MCF 10A (cell line): ENCODE data around the gene HYCC2. TPM values are rescaled to one million over a fixed set of nuclear protein-coding genes. Genes with fewer than 3 reads are reported as not detected.
"Not testable (repeated sequence)": the region's sequence is repeated elsewhere in the genome, so short reads cannot be mapped to it uniquely, and the experiment has no call there.

Source experiments
- Bru-seq: library from RNA; stranded (reverse); fragments of 400-500 nt; gene quantifications from one replicate; lab custom pipeline; 2021; lab: Mats Ljungman, UMichigan
- BruChase-seq, 2 experiments: library from RNA; stranded (reverse); fragments of 400-500 nt; gene quantifications; one replicate each; lab custom pipeline; 2021; lab: Mats Ljungman, UMichigan
- BruUV-seq: library from RNA; stranded (reverse); fragments of 400-500 nt; replicated peaks from 2 replicates; lab custom pipeline; 2021; lab: Mats Ljungman, UMichigan
- CTCF ChIA-PET: fragments of 300-600 bp; sonication (Branson Sonifier 250); formaldehyde crosslinking; extraction: SDS; loops from one replicate; lab custom pipeline; 2021; ENCODE audit warnings: antibody characterized with exemption, inconsistent platforms; lab: Yijun Ruan, JAX
- POLR2A ChIA-PET: fragments of 300-600, 350-650 bp; sonication (Branson Sonifier 250); formaldehyde crosslinking; extraction: SDS; loops from one replicate; lab custom pipeline; 2020; ENCODE audit warnings: antibody characterized with exemption, inconsistent platforms; lab: Yijun Ruan, JAX
- DNase-seq: peaks from one replicate; pipeline ENCODE4 v3.0.0-alpha.2; 2018; ENCODE audit not compliant: unreplicated experiment
- H3K27ac Mint-ChIP-seq: one replicate; pipeline ENCODE4 v1.8.0; 2022; ENCODE audit warnings: mild to moderate bottlenecking, low read depth, mixed read lengths; ENCODE audit not compliant: unreplicated experiment
- H3K27me3 Mint-ChIP-seq: one replicate; pipeline ENCODE4 v1.8.0; 2022; ENCODE audit warnings: mixed read lengths; ENCODE audit not compliant: insufficient read depth, unreplicated experiment
- H3K36me3 Mint-ChIP-seq: one replicate; pipeline ENCODE4 v1.8.0; 2022; ENCODE audit warnings: mild to moderate bottlenecking, moderate library complexity, mixed read lengths; ENCODE audit not compliant: insufficient read depth, unreplicated experiment
- H3K4me1 Mint-ChIP-seq: one replicate; pipeline ENCODE4 v1.8.0; 2022; ENCODE audit warnings: mixed read lengths; ENCODE audit not compliant: insufficient read depth, unreplicated experiment
- H3K4me3 Mint-ChIP-seq: one replicate; pipeline ENCODE4 v1.8.0; 2022; ENCODE audit warnings: mild to moderate bottlenecking, moderate library complexity, mixed read lengths; ENCODE audit not compliant: unreplicated experiment
- H3K9me3 Mint-ChIP-seq: one replicate; pipeline ENCODE4 v1.8.0; 2022; ENCODE audit warnings: mixed read lengths; ENCODE audit not compliant: unreplicated experiment
- CTCF ChIP-seq: fragments of 200-600 bp; IDR thresholded peaks from one replicate; pipeline ENCODE4 v1.8.0; 2022; ENCODE audit warnings: antibody characterized with exemption, mild to moderate bottlenecking; ENCODE audit not compliant: unreplicated experiment
- intact Hi-C: fragments of 100-400 bp; cut with micrococcal nuclease; formaldehyde crosslinking; loops from 2 replicates; pipeline ENCODE4 v1.14.1; 2022
- long read RNA-seq: library from polyadenylated mRNA; stranded (forward); transcript quantifications from one replicate; pipeline ENCODE4 v2.0.0, GENCODE V29; 2022
- total RNA-seq: library from RNA; stranded (reverse); gene quantifications from 2 replicates; pipeline ENCODE4 v1.2.3, GENCODE V29; 2022

The HYCC2 gene
- 13.7 and 13.9 TPM in 2 replicates for total RNA-seq
- Bru-seq, nascent RNA: percentile 69 among the genes with signal in this experiment
- BruChase-seq, experiment 1, labeled RNA remaining after a 6-hour chase: percentile 69 among the genes with signal in this experiment
- percentile 76 among the genes with signal in this experiment for BruChase-seq, experiment 2, labeled RNA remaining after a 2-hour chase
- long read RNA-seq, full-length matches to known transcripts: 3 of 13 reads
- long read RNA-seq, partial matches to known transcripts: 2 of 13 reads
- long read RNA-seq, other reads (novel, unspliced or antisense): 8 of 13 reads

- peaks cover 13% of the 10 kb centered on the region for H3K36me3 Mint-ChIP-seq
- CTCF ChIA-PET: interaction anchor here (0.6 to 4.2 kb wide), 12 partner anchors 13 to 1133 kb away, joined by 3 to 38 read pairs (median 4); no protein-coding TSS in a partner anchor
- intact Hi-C loops: loop anchor here (1.0 to 2.0 kb wide), 4 partner anchors 45 to 161 kb away; partner anchors contain the start of gene CFLAR
- BruUV-seq: no TSS peak
- peak within 1 kb of the TSS; percentile 89 for H3K27ac Mint-ChIP-seq
- DNase-seq: peak; percentile 93
- peak within 1 kb of the TSS; percentile 81 for H3K4me3 Mint-ChIP-seq
- POLR2A ChIA-PET: interaction anchor here (0.7 to 7.8 kb wide), 31 partner anchors 8 to 358 kb away, joined by 3 to 175 read pairs (median 6); partner anchors contain the start of genes CFLAR, CLK1, NIF3L1 and ORC2
- H3K4me1 Mint-ChIP-seq: peaks cover 25% of the 10 kb centered on the region
- no peaks in the 10 kb centered on the region for H3K9me3 Mint-ChIP-seq
- H3K27me3 Mint-ChIP-seq: no peaks in the 10 kb centered on the region
- no peak for TF ChIP-seq CTCF
These were observed at the start of gene HYCC2, which contains the start of gene NDUFB3 for GRCh38 chr2:201071479-201072200. Gene HYCC2 (minus strand): TSS chr2:201071671. CDS start chr2:201024009, 47,662 bp downstream. Gene NDUFB3 (plus strand): TSS chr2:201072001. CDS start chr2:201078883, 6,882 bp downstream.

GRCh38 chr2:201118961-201119854, 47.7 kb upstream of the HYCC2 start:
- POLR2A ChIA-PET: interaction anchor here (0.7 to 8.0 kb wide), 23 partner anchors 17 to 813 kb away, joined by 3 to 198 read pairs (median 6); partner anchors contain the start of genes ALS2, CLK1, HYCC2 and NDUFB3
- no peaks in the 10 kb centered on the region for H3K27me3 Mint-ChIP-seq
- peaks cover 37% of the 10 kb centered on the region for H3K4me1 Mint-ChIP-seq
- H3K4me3 Mint-ChIP-seq: peak overlapping the region; percentile 93
- no peaks in the 10 kb centered on the region for H3K9me3 Mint-ChIP-seq
- peaks cover 30% of the 10 kb centered on the region for H3K36me3 Mint-ChIP-seq
- CTCF ChIA-PET: interaction anchor here (0.7 to 5.4 kb wide), 13 partner anchors 8 to 193 kb away, joined by 3 to 46 read pairs (median 13); no protein-coding TSS in a partner anchor
- TF ChIP-seq CTCF: no peak
- intact Hi-C loops: loop anchor here (1.0 kb wide), 2 partner anchors 32 to 39 kb away; no protein-coding TSS in a partner anchor
- peak overlapping the region; percentile 98 for H3K27ac Mint-ChIP-seq
- DNase-seq: no peak
- no TSS peak for BruUV-seq

- TF ChIP-seq CTCF: peak; percentile 36
- POLR2A ChIA-PET: interaction anchor here (0.7 to 8.0 kb wide), 30 partner anchors 17 to 812 kb away, joined by 3 to 198 read pairs (median 5); partner anchors contain the start of genes ALS2, CLK1, HYCC2 and NDUFB3
- Mint-ChIP-seq H3K4me1 (peaks cover 31% of the 10 kb centered on the region), H3K36me3 (peaks cover 25% of the 10 kb centered on the region), H3K4me3 (peak overlapping the region; percentile 93), H3K9me3 (no peaks in the 10 kb centered on the region), H3K27ac (peak overlapping the region; percentile 98), H3K27me3 (no peaks in the 10 kb centered on the region)
- no TSS peak for BruUV-seq
- DNase-seq: peak; percentile 98
- intact Hi-C loops: loop anchor here (1.0 kb wide), 2 partner anchors 33 to 40 kb away; no protein-coding TSS in a partner anchor
- CTCF ChIA-PET: interaction anchor here (0.6 to 5.4 kb wide), 19 partner anchors 8 to 192 kb away, joined by 3 to 46 read pairs (median 6); no protein-coding TSS in a partner anchor
These were observed 46.9 kb upstream of the HYCC2 start for GRCh38 chr2:201118121-201118960.

GRCh38 chr2:201117735-201118094, 46.2 kb upstream of the HYCC2 start:
- H3K9me3 Mint-ChIP-seq, DNase-seq, H3K27me3 Mint-ChIP-seq, BruUV-seq: not testable (repeated sequence)
- POLR2A ChIA-PET: interaction anchor here (0.6 to 8.0 kb wide), 29 partner anchors 11 to 811 kb away, joined by 3 to 198 read pairs (median 6); partner anchors contain the start of genes ALS2, CLK1, HYCC2 and NDUFB3
- peak overlapping the region; percentile 98 for H3K27ac Mint-ChIP-seq
- peaks cover 25% of the 10 kb centered on the region for H3K36me3 Mint-ChIP-seq
- CTCF ChIA-PET: interaction anchor here (0.6 to 5.4 kb wide), 18 partner anchors 8 to 152 kb away, joined by 3 to 46 read pairs (median 6); no protein-coding TSS in a partner anchor
- H3K4me1 Mint-ChIP-seq: peaks cover 29% of the 10 kb centered on the region
- intact Hi-C loops: loop anchor here (1.0 to 2.0 kb wide), 4 partner anchors 34 to 115 kb away; partner anchors contain the start of gene HYCC2
- H3K4me3 Mint-ChIP-seq: peak overlapping the region; percentile 93
